Skeletal muscle satellite cell (primary cell): ENCODE measurements around the gene TFB2M.

ENCODE experiments used
- H3K27me3 ChIP-seq: 2 replicates; pipeline ENCODE4 v1.7.0; 2013; ENCODE audit warnings: low read length; ENCODE audit not compliant: control insufficient read depth, insufficient read depth
- H3K36me3 ChIP-seq: 2 replicates; pipeline ENCODE4 v1.7.0; 2013; ENCODE audit warnings: mild to moderate bottlenecking, control low read depth, low read length; ENCODE audit not compliant: insufficient read depth
- H3K4me1 ChIP-seq: 2 replicates; pipeline ENCODE4 v1.7.0; 2013; ENCODE audit warnings: low read length; ENCODE audit not compliant: control insufficient read depth, insufficient read depth
- H3K4me2 ChIP-seq: 2 replicates; pipeline ENCODE4 v1.7.0; 2013; ENCODE audit warnings: mild to moderate bottlenecking, low read length
- H3K4me3 ChIP-seq: 2 replicates; pipeline ENCODE4 v1.7.0; 2013; ENCODE audit warnings: low read length
- H3K9ac ChIP-seq: 2 replicates; pipeline ENCODE4 v1.7.0; 2013; ENCODE audit warnings: mild to moderate bottlenecking, low read depth, low read length, moderate library complexity
- H3K9me3 ChIP-seq: replicated peaks from 2 replicates; pipeline ENCODE4 v1.7.0; 2013; ENCODE audit warnings: mild to moderate bottlenecking, control low read depth, low read length

TFB2M gene

GRCh38 chr1:246544001-246544400 lies 22.1 kb downstream of the TFB2M start:
- no peak overlapping the region for H3K4me2 ChIP-seq
- H3K9ac ChIP-seq = no peak overlapping the region
- peaks cover 44% of the 10 kb centered on the region for H3K36me3 ChIP-seq
- H3K9me3 ChIP-seq = no peaks in the 10 kb centered on the region
- no peak overlapping the region for H3K4me3 ChIP-seq
- no peaks in the 10 kb centered on the region for H3K4me1 ChIP-seq
- no peaks in the 10 kb centered on the region for H3K27me3 ChIP-seq

- Histone ChIP-seq H3K9me3 (no peaks in the 10 kb centered on the region), H3K27me3 (no peaks in the 10 kb centered on the region), H3K4me2 (no peak overlapping the region), H3K4me3 (no peak overlapping the region), H3K9ac (no peak overlapping the region), H3K4me1 (no peaks in the 10 kb centered on the region), H3K36me3 (peaks cover 25% of the 10 kb centered on the region)
Measured at GRCh38 chr1:246540738-246541491, 25.1 kb downstream of the TFB2M start.

- no peaks in the 10 kb centered on the region for H3K9me3 ChIP-seq
- no peak overlapping the region for H3K4me3 ChIP-seq
- no peak overlapping the region for H3K9ac ChIP-seq
- no peak overlapping the region for H3K4me2 ChIP-seq
- H3K4me1 ChIP-seq = no peaks in the 10 kb centered on the region
- peaks cover 15% of the 10 kb centered on the region for H3K36me3 ChIP-seq
- H3K27me3 ChIP-seq = peaks cover 10% of the 10 kb centered on the region
Measured at GRCh38 chr1:246537887-246538286, 28.2 kb downstream of the TFB2M start.

- no peaks in the 10 kb centered on the region for H3K9me3 ChIP-seq
- no peaks in the 10 kb centered on the region for H3K4me1 ChIP-seq
- H3K4me3 ChIP-seq = no peak overlapping the region
- H3K36me3 ChIP-seq = peaks cover 13% of the 10 kb centered on the region
- no peak overlapping the region for H3K4me2 ChIP-seq
- H3K27me3 ChIP-seq = peaks cover 10% of the 10 kb centered on the region
- H3K9ac ChIP-seq = no peak overlapping the region
Measured at GRCh38 chr1:246537441-246537840, 28.6 kb downstream of the TFB2M start.

GRCh38 chr1:246534114-246534513 lies 31.9 kb downstream of the TFB2M start:
- Histone ChIP-seq H3K9me3 (peaks cover 4% of the 10 kb centered on the region), H3K4me2 (no peak overlapping the region), H3K4me1 (no peaks in the 10 kb centered on the region), H3K9ac (no peak overlapping the region), H3K36me3 (no peaks in the 10 kb centered on the region), H3K4me3 (no peak overlapping the region), H3K27me3 (peaks cover 10% of the 10 kb centered on the region)

- H3K9me3 ChIP-seq = peaks cover 4% of the 10 kb centered on the region
- peaks cover 10% of the 10 kb centered on the region for H3K27me3 ChIP-seq
- H3K4me3 ChIP-seq = no peak overlapping the region
- H3K36me3 ChIP-seq = no peaks in the 10 kb centered on the region
- no peaks in the 10 kb centered on the region for H3K4me1 ChIP-seq
- no peak overlapping the region for H3K9ac ChIP-seq
- no peak overlapping the region for H3K4me2 ChIP-seq
Measured at GRCh38 chr1:246533371-246533905, 32.6 kb downstream of the TFB2M start.

- Histone ChIP-seq H3K4me2 (no peak overlapping the region), H3K4me3 (no peak overlapping the region), H3K4me1 (no peaks in the 10 kb centered on the region), H3K27me3 (peaks cover 10% of the 10 kb centered on the region), H3K9me3 (peaks cover 4% of the 10 kb centered on the region), H3K36me3 (no peaks in the 10 kb centered on the region), H3K9ac (no peak overlapping the region)
Measured at GRCh38 chr1:246532519-246532918, 33.5 kb downstream of the TFB2M start.

GRCh38 chr1:246530482-246530881 lies 35.6 kb downstream of the TFB2M start:
- peaks cover 10% of the 10 kb centered on the region for H3K27me3 ChIP-seq
- H3K36me3 ChIP-seq = no peaks in the 10 kb centered on the region
- no peak overlapping the region for H3K4me3 ChIP-seq
- H3K9me3 ChIP-seq = peaks cover 4% of the 10 kb centered on the region
- H3K4me2 ChIP-seq = no peak overlapping the region
- no peak overlapping the region for H3K9ac ChIP-seq
- H3K4me1 ChIP-seq = no peaks in the 10 kb centered on the region

GRCh38 chr1:246528933-246529731 lies 36.9 kb downstream of the TFB2M start:
- peaks cover 5% of the 10 kb centered on the region for H3K27me3 ChIP-seq
- H3K4me2 ChIP-seq = no peak overlapping the region
- H3K36me3 ChIP-seq = no peaks in the 10 kb centered on the region
- no peak overlapping the region for H3K9ac ChIP-seq
- H3K9me3 ChIP-seq = peaks cover 4% of the 10 kb centered on the region
- H3K4me1 ChIP-seq = no peaks in the 10 kb centered on the region
- no peak overlapping the region for H3K4me3 ChIP-seq

GRCh38 chr1:246527402-246528088 lies 38.5 kb downstream of the TFB2M start:
- Histone ChIP-seq H3K4me2 (no peak overlapping the region), H3K9me3 (peaks cover 4% of the 10 kb centered on the region), H3K4me3 (no peak overlapping the region), H3K9ac (no peak overlapping the region), H3K36me3 (no peaks in the 10 kb centered on the region), H3K4me1 (no peaks in the 10 kb centered on the region), H3K27me3 (no peaks in the 10 kb centered on the region)

GRCh38 chr1:246526915-246527314 lies 39.1 kb downstream of the TFB2M start:
- Histone ChIP-seq H3K4me1 (no peaks in the 10 kb centered on the region), H3K4me2 (no peak overlapping the region), H3K36me3 (no peaks in the 10 kb centered on the region), H3K4me3 (no peak overlapping the region), H3K27me3 (no peaks in the 10 kb centered on the region), H3K9me3 (peaks cover 4% of the 10 kb centered on the region), H3K9ac (no peak overlapping the region)
